NT2/D1 (cell line): ENCODE results near the gene OR6K6.

Source experiments
- DNase-seq: peaks from one replicate; pipeline ENCODE4 v3.0.0-alpha.2; 2011; ENCODE audit warnings: low read depth, low spot score
- H3K27me3 ChIP-seq: 2 replicates; pipeline ENCODE4 v1.6.0; 2011; ENCODE audit warnings: mild to moderate bottlenecking; ENCODE audit not compliant: insufficient read length, insufficient read depth
- H3K36me3 ChIP-seq: 2 replicates; pipeline ENCODE4 v1.6.1; 2011; ENCODE audit warnings: mild to moderate bottlenecking, low read length, mixed read lengths; ENCODE audit not compliant: insufficient read depth, insufficient read length
- H3K4me1 ChIP-seq: 2 replicates; pipeline ENCODE4 v1.5.1; 2011; ENCODE audit not compliant: insufficient read depth, insufficient read length
- H3K4me3 ChIP-seq: 2 replicates; pipeline ENCODE4 v1.5.1; 2011; ENCODE audit warnings: low read depth; ENCODE audit not compliant: insufficient read length
- H3K9ac ChIP-seq: 2 replicates; pipeline ENCODE4 v1.6.0; 2011; ENCODE audit warnings: low read depth; ENCODE audit not compliant: insufficient read length
- H3K9me3 ChIP-seq: 2 replicates; pipeline ENCODE4 v1.5.1; 2011; ENCODE audit warnings: mild to moderate bottlenecking, low read length; ENCODE audit not compliant: insufficient read depth
- SUZ12 ChIP-seq: IDR thresholded peaks from 2 replicates; pipeline ENCODE4 v1.6.1; 2011; ENCODE audit not compliant: insufficient read length, insufficient read depth; ENCODE audit errors: extremely low read depth
- YY1 ChIP-seq: IDR thresholded peaks from 2 replicates; pipeline ENCODE4 v1.6.1; 2011; ENCODE audit not compliant: insufficient read length, insufficient read depth
- ZNF274 ChIP-seq: IDR thresholded peaks from 2 replicates; pipeline ENCODE4 v1.6.1; 2011; ENCODE audit warnings: mild to moderate bottlenecking, low read depth, low read length

Gene OR6K6

DNA sequence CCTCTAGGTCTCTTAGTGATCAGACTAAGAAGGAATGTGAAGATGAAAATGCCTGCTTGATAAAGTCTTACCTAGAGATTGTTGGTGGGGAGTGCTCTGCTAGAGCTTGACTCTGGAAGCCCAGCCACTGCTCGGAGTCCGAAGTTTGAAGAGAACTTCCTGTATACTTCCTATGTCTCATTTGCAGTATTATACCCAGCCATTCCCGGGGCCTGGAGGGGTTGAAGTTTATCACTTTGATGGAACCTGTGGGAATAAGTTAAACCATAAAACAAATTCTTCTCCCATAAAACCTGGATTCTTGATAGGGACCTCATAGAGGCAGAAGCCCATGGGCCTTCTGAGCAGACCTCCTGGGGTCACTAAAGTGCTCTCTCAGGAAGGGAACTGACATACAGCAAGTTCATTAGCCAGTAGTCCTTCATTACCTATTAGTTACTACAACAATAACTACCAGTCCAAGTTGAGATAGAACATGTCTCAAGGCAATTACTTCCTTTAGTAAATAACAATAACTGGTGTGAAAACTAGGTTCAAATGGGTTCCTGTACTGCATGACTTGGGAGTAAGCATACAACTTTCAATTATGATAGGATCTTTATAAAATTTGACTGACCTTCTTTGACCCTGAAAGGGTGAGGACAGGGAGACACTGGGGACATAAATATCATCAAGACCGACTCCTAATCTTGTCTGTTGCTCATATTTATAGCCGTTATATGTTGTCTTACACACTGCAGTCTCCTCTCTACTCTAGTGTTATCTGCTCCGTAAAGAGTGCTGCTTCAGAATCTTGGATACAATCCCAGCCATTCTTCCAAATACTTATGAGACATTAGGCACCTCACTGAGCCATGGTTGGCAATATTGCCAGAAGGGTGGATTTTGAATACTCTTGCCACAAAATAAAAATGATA lies 17.7 kb downstream of the OR6K6 start, which contains the start of gene OR6N1:
Gene OR6N1 (minus strand): TSS at position 246 of the 917 bp plus-strand sequence. CDS start 5,513 bp downstream, outside the sequence.
- no peaks in the 10 kb centered on the region for H3K27me3 ChIP-seq
- no peak for TF ChIP-seq YY1
- TF ChIP-seq ZNF274, result no peak
- TF ChIP-seq SUZ12, result no peak
- no peak within 1 kb of the TSS for H3K4me3 ChIP-seq
- H3K9me3 ChIP-seq, result no peaks in the 10 kb centered on the region
- DNase-seq, result no peak
- no peaks in the 10 kb centered on the region for H3K36me3 ChIP-seq
- H3K4me1 ChIP-seq, result no peaks in the 10 kb centered on the region
- H3K9ac ChIP-seq, result no peak within 1 kb of the TSS

DNA sequence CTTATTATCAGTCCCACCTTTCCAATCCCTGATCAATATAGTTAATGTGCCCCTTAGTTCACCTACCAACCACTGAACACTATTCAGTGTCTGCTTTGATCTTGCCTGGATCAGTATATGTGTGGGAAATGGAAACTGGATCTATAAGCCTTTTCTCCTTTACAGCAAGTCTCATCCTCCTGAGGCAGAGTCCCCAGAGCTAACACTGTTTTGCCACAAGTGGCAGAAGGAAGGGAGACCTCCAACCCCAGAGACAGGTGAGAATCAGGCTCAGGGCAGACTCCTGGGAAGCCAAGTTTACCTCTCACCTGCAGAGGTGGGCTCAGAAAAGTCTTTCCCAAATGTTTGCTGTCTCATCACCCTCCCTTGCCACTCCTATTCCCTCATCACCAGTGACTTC lies 26.6 kb downstream of the OR6K6 start, which contains the start of gene OR6N2:
Gene OR6N2 (minus strand): TSS at position 101 of the 400 bp plus-strand sequence. CDS start 3,569 bp downstream, outside the sequence.
- H3K9ac ChIP-seq, result no peak within 1 kb of the TSS
- DNase-seq, result no peak
- no peaks in the 10 kb centered on the region for H3K9me3 ChIP-seq
- H3K4me1 ChIP-seq, result no peaks in the 10 kb centered on the region
- TF ChIP-seq ZNF274 (no peak), SUZ12 (no peak), YY1 (no peak)
- no peaks in the 10 kb centered on the region for H3K27me3 ChIP-seq
- no peak within 1 kb of the TSS for H3K4me3 ChIP-seq
- no peaks in the 10 kb centered on the region for H3K36me3 ChIP-seq

- TF ChIP-seq SUZ12 (no peak), ZNF274 (no peak), YY1 (no peak)
- Histone ChIP-seq H3K36me3 (no peaks in the 10 kb centered on the region), H3K4me1 (peaks cover 5% of the 10 kb centered on the region), H3K27me3 (no peaks in the 10 kb centered on the region), H3K9me3 (no peaks in the 10 kb centered on the region), H3K4me3 (no peak overlapping the region), H3K9ac (no peak overlapping the region)
- peak; percentile 22 for DNase-seq
These were observed 39.1 kb downstream of the OR6K6 start for GRCh38 chr1:158793604-158794003.

DNA sequence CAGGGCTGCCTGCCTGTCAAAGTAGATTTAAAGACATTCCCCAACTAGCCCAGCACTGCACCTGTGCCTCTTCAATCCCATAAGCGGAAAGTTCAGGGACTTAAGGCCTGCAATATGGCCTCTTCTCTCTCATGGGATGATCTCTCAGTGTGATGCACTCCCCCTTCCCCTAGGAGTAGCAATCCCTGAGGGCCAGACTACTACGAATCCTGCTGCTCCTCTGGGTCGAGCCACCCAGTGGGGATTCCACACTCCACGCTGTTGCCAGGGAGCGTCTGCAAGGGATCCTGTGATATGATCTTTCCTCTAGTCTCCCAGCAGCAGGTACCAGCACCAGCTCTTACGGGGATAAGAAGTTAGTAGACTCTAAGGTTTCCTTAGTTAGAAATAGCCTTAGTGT lies 39.7 kb downstream of the OR6K6 start:
- no peak for TF ChIP-seq SUZ12
- no peak for TF ChIP-seq ZNF274
- no peak for TF ChIP-seq YY1
- no peaks in the 10 kb centered on the region for H3K27me3 ChIP-seq
- no peaks in the 10 kb centered on the region for H3K9me3 ChIP-seq
- no peak for DNase-seq
- no peak overlapping the region for H3K4me3 ChIP-seq
- H3K9ac ChIP-seq, result no peak overlapping the region
- H3K36me3 ChIP-seq, result no peaks in the 10 kb centered on the region
- H3K4me1 ChIP-seq, result peaks cover 5% of the 10 kb centered on the region

GRCh38 chr1:158798531-158798930 lies 44.0 kb downstream of the OR6K6 start:
- no peak for DNase-seq
- Histone ChIP-seq H3K9me3 (no peaks in the 10 kb centered on the region), H3K9ac (no peak overlapping the region), H3K4me3 (no peak overlapping the region), H3K36me3 (no peaks in the 10 kb centered on the region), H3K4me1 (peaks cover 5% of the 10 kb centered on the region), H3K27me3 (no peaks in the 10 kb centered on the region)
- TF ChIP-seq ZNF274 (no peak), YY1 (no peak), SUZ12 (no peak)

- no peak overlapping the region for H3K9ac ChIP-seq
- no peaks in the 10 kb centered on the region for H3K36me3 ChIP-seq
- H3K4me1 ChIP-seq, result peaks cover 5% of the 10 kb centered on the region
- no peaks in the 10 kb centered on the region for H3K9me3 ChIP-seq
- DNase-seq, result no peak
- H3K27me3 ChIP-seq, result no peaks in the 10 kb centered on the region
- H3K4me3 ChIP-seq, result no peak overlapping the region
- TF ChIP-seq SUZ12 (no peak), ZNF274 (no peak), YY1 (no peak)
These were observed 45.2 kb downstream of the OR6K6 start for GRCh38 chr1:158799689-158800088.

DNA sequence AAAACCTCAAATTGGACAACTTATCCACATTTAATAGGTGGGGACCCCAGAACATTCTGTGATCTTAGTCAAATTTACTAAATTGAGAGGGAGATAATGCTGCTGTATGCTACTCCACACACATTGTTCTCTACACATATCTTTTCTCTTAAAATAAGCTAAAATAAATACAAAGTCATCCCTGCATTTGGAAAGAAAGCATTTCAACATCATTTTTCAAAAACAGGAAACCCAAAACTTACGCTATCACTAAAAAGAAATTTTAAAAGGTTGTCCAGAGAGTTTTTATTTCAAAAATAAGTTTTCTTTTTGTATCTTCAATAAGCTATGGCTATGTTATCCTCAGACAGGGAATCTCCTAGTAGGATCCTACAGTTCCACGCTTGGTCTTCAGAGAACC lies 46.0 kb downstream of the OR6K6 start:
- Histone ChIP-seq H3K4me3 (no peak overlapping the region), H3K27me3 (no peaks in the 10 kb centered on the region), H3K9me3 (no peaks in the 10 kb centered on the region), H3K4me1 (peaks cover 5% of the 10 kb centered on the region), H3K36me3 (no peaks in the 10 kb centered on the region), H3K9ac (no peak overlapping the region)
- TF ChIP-seq SUZ12, result no peak
- TF ChIP-seq YY1, result no peak
- TF ChIP-seq ZNF274, result no peak
- DNase-seq, result no peak
